Fibroblast of upper back skin (primary cell): ENCODE data around the gene SLCO4A1.

ENCODE experiments used
- DNase-seq: peaks from one replicate; pipeline ENCODE4 v3.0.0-alpha.2; 2013

The SLCO4A1 gene

GRCh38 chr20:62688855-62689460 lies 46.7 kb downstream of the SLCO4A1 start:
- DNase-seq = no peak

GRCh38 chr20:62689861-62690260 lies 47.6 kb downstream of the SLCO4A1 start:
- DNase-seq = no peak

- no peak for DNase-seq
Observed at GRCh38 chr20:62690261-62690820, 48.0 kb downstream of the SLCO4A1 start.

- no peak for DNase-seq
Observed at GRCh38 chr20:62691487-62691886, 49.2 kb downstream of the SLCO4A1 start.

- no peak for DNase-seq
Observed at GRCh38 chr20:62692176-62692575, 49.9 kb downstream of the SLCO4A1 start.

GRCh38 chr20:62692801-62693523 lies 50.7 kb downstream of the SLCO4A1 start:
- no peak for DNase-seq

- no peak for DNase-seq
Observed at GRCh38 chr20:62693524-62693922, 51.2 kb downstream of the SLCO4A1 start.

GRCh38 chr20:62694106-62694505 lies 51.8 kb downstream of the SLCO4A1 start:
- DNase-seq = no peak

GRCh38 chr20:62694868-62695267 lies 52.6 kb downstream of the SLCO4A1 start:
- no peak for DNase-seq

- no peak for DNase-seq
Observed at GRCh38 chr20:62695448-62696414, 53.4 kb downstream of the SLCO4A1 start.

GRCh38 chr20:62696434-62696957 lies 54.2 kb downstream of the SLCO4A1 start:
- no peak for DNase-seq

- DNase-seq = no peak
Observed at GRCh38 chr20:62696989-62697388, 54.7 kb downstream of the SLCO4A1 start.

- DNase-seq = no peak
Observed at GRCh38 chr20:62697468-62697912, 55.2 kb downstream of the SLCO4A1 start.

- DNase-seq = no peak
Observed at GRCh38 chr20:62698231-62698630, 55.9 kb downstream of the SLCO4A1 start.

- no peak for DNase-seq
Observed at GRCh38 chr20:62699296-62699695, 57.0 kb downstream of the SLCO4A1 start.

GRCh38 chr20:62699741-62700140 lies 57.4 kb downstream of the SLCO4A1 start:
- DNase-seq = no peak

GRCh38 chr20:62700261-62700930 lies 58.1 kb downstream of the SLCO4A1 start:
- DNase-seq = no peak

- no peak for DNase-seq
Observed at GRCh38 chr20:62701161-62702012, 59.1 kb downstream of the SLCO4A1 start.

GRCh38 chr20:62702013-62702300 lies 59.7 kb downstream of the SLCO4A1 start:
- no peak for DNase-seq

GRCh38 chr20:62702895-62703852 lies 60.9 kb downstream of the SLCO4A1 start:
- DNase-seq = peak; percentile 88
